PC-9 (cell line): ENCODE data around the gene AKAP8.
A peak's percentile ranks its signal among the peaks of the same experiment; 100 is the strongest.

ENCODE experiments used
- EZH2 ChIP-seq: fragments of 200-600 bp; sonication (generic); IDR thresholded peaks from 2 replicates; pipeline ENCODE4 v1.8.0; 2017; ENCODE audit warnings: antibody characterized with exemption, low read depth
- TF ChIP-seq, protein P1 (sequence below): fragments of 200-600 bp; sonication (generic); conservative IDR thresholded peaks from 2 replicates; pipeline ENCODE4 v1.6.1; 2017; ENCODE audit warnings: mixed run types, antibody characterized with exemption, mild to moderate bottlenecking, moderate library complexity

GRCh38 chr19:15419413-15420025 is 39.9 kb upstream of the AKAP8 start:
- TF ChIP-seq, protein P1, sequence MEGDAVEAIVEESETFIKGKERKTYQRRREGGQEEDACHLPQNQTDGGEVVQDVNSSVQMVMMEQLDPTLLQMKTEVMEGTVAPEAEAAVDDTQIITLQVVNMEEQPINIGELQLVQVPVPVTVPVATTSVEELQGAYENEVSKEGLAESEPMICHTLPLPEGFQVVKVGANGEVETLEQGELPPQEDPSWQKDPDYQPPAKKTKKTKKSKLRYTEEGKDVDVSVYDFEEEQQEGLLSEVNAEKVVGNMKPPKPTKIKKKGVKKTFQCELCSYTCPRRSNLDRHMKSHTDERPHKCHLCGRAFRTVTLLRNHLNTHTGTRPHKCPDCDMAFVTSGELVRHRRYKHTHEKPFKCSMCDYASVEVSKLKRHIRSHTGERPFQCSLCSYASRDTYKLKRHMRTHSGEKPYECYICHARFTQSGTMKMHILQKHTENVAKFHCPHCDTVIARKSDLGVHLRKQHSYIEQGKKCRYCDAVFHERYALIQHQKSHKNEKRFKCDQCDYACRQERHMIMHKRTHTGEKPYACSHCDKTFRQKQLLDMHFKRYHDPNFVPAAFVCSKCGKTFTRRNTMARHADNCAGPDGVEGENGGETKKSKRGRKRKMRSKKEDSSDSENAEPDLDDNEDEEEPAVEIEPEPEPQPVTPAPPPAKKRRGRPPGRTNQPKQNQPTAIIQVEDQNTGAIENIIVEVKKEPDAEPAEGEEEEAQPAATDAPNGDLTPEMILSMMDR, result peak; percentile 50
- no peak for TF ChIP-seq EZH2
